CD4-positive, alpha-beta T cell treated with Interleukin-17A for 4 hours (primary cell): ENCODE measurements around the gene HOXC6.
"Not testable (repeated sequence)": the region's sequence is repeated elsewhere in the genome, so short reads cannot be mapped to it uniquely, and the experiment has no call there.

Source experiments
- DNase-seq: peaks from one replicate; pipeline ENCODE4 v3.0.0-alpha.2; 2020; ENCODE audit warnings: mixed read lengths

Gene HOXC6

GRCh38 chr12:54031480-54031879, 3.2 kb downstream of the HOXC6 start:
- DNase-seq = no peak

- DNase-seq = no peak
Measured at GRCh38 chr12:54032086-54032619, 3.9 kb downstream of the HOXC6 start.

- peak; percentile 74 for DNase-seq
Measured at GRCh38 chr12:54032627-54033100, 4.4 kb downstream of the HOXC6 start, which contains the start of gene HOXC5. Gene HOXC5, plus strand, starts transcription at chr12:54033050. Its CDS starts 73 bp downstream, at chr12:54033123.

GRCh38 chr12:54033106-54033979, 5.1 kb downstream of the HOXC6 start:
- DNase-seq = no peak

GRCh38 chr12:54033980-54034784, 5.9 kb downstream of the HOXC6 start:
- no peak for DNase-seq

GRCh38 chr12:54034785-54035310, 6.6 kb downstream of the HOXC6 start:
- no peak for DNase-seq

- DNase-seq = no peak
Measured at GRCh38 chr12:54035568-54036264, 7.5 kb downstream of the HOXC6 start.

GRCh38 chr12:54036620-54037359, 8.6 kb downstream of the HOXC6 start:
- no peak for DNase-seq

GRCh38 chr12:54037360-54038283, 9.4 kb downstream of the HOXC6 start:
- no peak for DNase-seq

- no peak for DNase-seq
Measured at GRCh38 chr12:54038284-54038870, 10.1 kb downstream of the HOXC6 start.

- no peak for DNase-seq
Measured at GRCh38 chr12:54038871-54039414, 10.7 kb downstream of the HOXC6 start.

- DNase-seq = no peak
Measured at GRCh38 chr12:54039417-54040147, 11.3 kb downstream of the HOXC6 start.

GRCh38 chr12:54040148-54040494, 11.9 kb downstream of the HOXC6 start:
- DNase-seq = no peak

GRCh38 chr12:54040648-54041047, 12.4 kb downstream of the HOXC6 start:
- DNase-seq = no peak

GRCh38 chr12:54041097-54041690, 13.0 kb downstream of the HOXC6 start:
- DNase-seq = no peak

- DNase-seq = not testable (repeated sequence)
Measured at GRCh38 chr12:54042033-54042432, 13.8 kb downstream of the HOXC6 start.

GRCh38 chr12:54042970-54043853, 15.0 kb downstream of the HOXC6 start:
- DNase-seq = no peak
